NCI-H187 treated with DMSO at 0.1 percent for 48 hours (cell line): ENCODE measurements around the gene EYA2.

ENCODE experiments used
- DNase-seq: peaks from one replicate; lab custom pipeline; 2025; lab: John Stamatoyannopoulos, UW

EYA2 gene

GRCh38 chr20:47141941-47142773, 247.5 kb downstream of the EYA2 start:
- DNase-seq, result no peak

- no peak for DNase-seq
Measured at GRCh38 chr20:47142774-47143170, 248.1 kb downstream of the EYA2 start.

GRCh38 chr20:47143657-47144056, 249.0 kb downstream of the EYA2 start:
- DNase-seq, result no peak

GRCh38 chr20:47144463-47144862, 249.8 kb downstream of the EYA2 start:
- DNase-seq, result no peak

GRCh38 chr20:47146686-47147085, 252.0 kb downstream of the EYA2 start:
- DNase-seq, result no peak

- DNase-seq, result no peak
Measured at GRCh38 chr20:47148059-47148458, 253.4 kb downstream of the EYA2 start.

GRCh38 chr20:47149939-47150338, 255.3 kb downstream of the EYA2 start:
- DNase-seq, result no peak

GRCh38 chr20:47150403-47151152, 255.9 kb downstream of the EYA2 start:
- DNase-seq, result no peak

- DNase-seq, result no peak
Measured at GRCh38 chr20:47152068-47152467, 257.4 kb downstream of the EYA2 start.

- DNase-seq, result no peak
Measured at GRCh38 chr20:47154089-47154488, 259.4 kb downstream of the EYA2 start.

- DNase-seq, result no peak
Measured at GRCh38 chr20:47156301-47157137, 261.9 kb downstream of the EYA2 start.

GRCh38 chr20:47159166-47159565, 264.5 kb downstream of the EYA2 start:
- no peak for DNase-seq

GRCh38 chr20:47160240-47160639, 265.6 kb downstream of the EYA2 start:
- DNase-seq, result no peak

GRCh38 chr20:47160992-47161391, 266.3 kb downstream of the EYA2 start:
- DNase-seq, result no peak

- no peak for DNase-seq
Measured at GRCh38 chr20:47161411-47161810, 266.8 kb downstream of the EYA2 start.

GRCh38 chr20:47164140-47164539, 269.5 kb downstream of the EYA2 start:
- DNase-seq, result no peak

- DNase-seq, result no peak
Measured at GRCh38 chr20:47165376-47165865, 270.8 kb downstream of the EYA2 start.

GRCh38 chr20:47167846-47168245, 273.2 kb downstream of the EYA2 start:
- DNase-seq, result no peak

GRCh38 chr20:47172579-47172978, 277.9 kb downstream of the EYA2 start:
- DNase-seq, result no peak

GRCh38 chr20:47173596-47174216, 279.1 kb downstream of the EYA2 start:
- DNase-seq, result no peak

- DNase-seq, result no peak
Measured at GRCh38 chr20:47174456-47175243, 280.0 kb downstream of the EYA2 start.
